HT1080 (cell line): ENCODE data around the gene COL13A1. TPM values are rescaled to one million over a fixed set of nuclear protein-coding genes. Genes with fewer than 3 reads are reported as not detected.

Source experiments
- DNase-seq: peaks from one replicate; pipeline ENCODE4 v3.0.0-alpha.2; 2015; ENCODE audit warnings: low read depth
- total RNA-seq: library from RNA; depleted of rRNA; stranded (reverse); fragments of >200 nt; shearing (Covaris generic); gene quantifications from 2 replicates; pipeline ENCODE4 v1.2.3, GENCODE V29; 2014

Gene COL13A1
- total RNA-seq, 1 experiment from 2014 or later: 114 TPM

GRCh38 chr10:69818676-69819239, 17.1 kb downstream of the COL13A1 start:
- peak; percentile 55 for DNase-seq

- DNase-seq: peak; percentile 97
These were observed 18.2 kb downstream of the COL13A1 start for GRCh38 chr10:69819716-69820506.

- no peak for DNase-seq
These were observed 19.1 kb downstream of the COL13A1 start for GRCh38 chr10:69820817-69821216.

GRCh38 chr10:69825604-69826003, 23.9 kb downstream of the COL13A1 start:
- DNase-seq: no peak

- DNase-seq: no peak
These were observed 24.4 kb downstream of the COL13A1 start for GRCh38 chr10:69826094-69826493.

GRCh38 chr10:69826789-69827554, 25.3 kb downstream of the COL13A1 start:
- no peak for DNase-seq

GRCh38 chr10:69828144-69828870, 26.6 kb downstream of the COL13A1 start:
- DNase-seq: no peak

- no peak for DNase-seq
These were observed 28.1 kb downstream of the COL13A1 start for GRCh38 chr10:69829775-69830174.

GRCh38 chr10:69831231-69831855, 29.6 kb downstream of the COL13A1 start:
- DNase-seq: peak; percentile 48

GRCh38 chr10:69835233-69835632, 33.5 kb downstream of the COL13A1 start:
- DNase-seq: no peak

GRCh38 chr10:69835875-69836730, 34.4 kb downstream of the COL13A1 start:
- DNase-seq: no peak

- DNase-seq: no peak
These were observed 35.0 kb downstream of the COL13A1 start for GRCh38 chr10:69836731-69837030.

GRCh38 chr10:69837261-69837660, 35.6 kb downstream of the COL13A1 start:
- no peak for DNase-seq

GRCh38 chr10:69838418-69838817, 36.7 kb downstream of the COL13A1 start:
- DNase-seq: no peak

GRCh38 chr10:69838853-69839252, 37.1 kb downstream of the COL13A1 start:
- DNase-seq: peak; percentile 41

GRCh38 chr10:69839696-69840345, 38.1 kb downstream of the COL13A1 start:
- peak; percentile 67 for DNase-seq

- no peak for DNase-seq
These were observed 39.1 kb downstream of the COL13A1 start for GRCh38 chr10:69840773-69841172.

- no peak for DNase-seq
These were observed 40.3 kb downstream of the COL13A1 start for GRCh38 chr10:69842020-69842419.

- DNase-seq: no peak
These were observed 41.2 kb downstream of the COL13A1 start for GRCh38 chr10:69842882-69843281.

- DNase-seq: no peak
These were observed 42.2 kb downstream of the COL13A1 start for GRCh38 chr10:69843923-69844322.
